Gastrocnemius medialis (tissue), 4 donors: ENCODE data around the gene MEF2D.

Experiments used
- CTCF ChIP-seq, 5 experiments: fragments of 450-650 bp in 3 of 5; fragments of 200-600 bp in 2 of 5; sonication (generic) in 2 of 5; IDR thresholded peaks in 4 of 5; conservative IDR thresholded peaks in 1 of 5; 1 replicate in 4 of 5; 2 replicates in 1 of 5; pipeline ENCODE4 v1.5.1; 2016 to 2019; ENCODE audit warnings: antibody characterized with exemption in 5 of 5, mild to moderate bottlenecking in 3 of 5, moderate library complexity in 3 of 5
- POLR2A ChIP-seq, 2 donors: fragments of 450-650 bp; IDR thresholded peaks; one replicate each; pipeline ENCODE4 v1.6.1; 2017; ENCODE audit warnings: antibody characterized with exemption in 2 of 2, mild to moderate bottlenecking in 2 of 2, moderate library complexity in 2 of 2

- TF ChIP-seq POLR2A (IDR thresholded peaks at IDR 0.05) (no peak), CTCF (IDR thresholded peaks at IDR 0.05 in 4 of 5, conservative IDR thresholded peaks at IDR 0.05 in 1 of 5) (no peak)
These were observed 72.6 kb downstream of the MEF2D start for GRCh38 chr1:156427957-156428356.
